Activated CD4-positive, alpha-beta T cell treated with anti-CD3 and anti-CD28 coated beads, Interleukin-2, amount 50 U/mL, for 1 hour (primary cell): ENCODE results near the gene PMCH.
"Not testable (repeated sequence)": the region's sequence is repeated elsewhere in the genome, so short reads cannot be mapped to it uniquely, and the experiment has no call there.

Experiments used
- DNase-seq: peaks from one replicate; pipeline ENCODE4 v3.0.0-alpha.2; 2020

Gene PMCH, protein sequence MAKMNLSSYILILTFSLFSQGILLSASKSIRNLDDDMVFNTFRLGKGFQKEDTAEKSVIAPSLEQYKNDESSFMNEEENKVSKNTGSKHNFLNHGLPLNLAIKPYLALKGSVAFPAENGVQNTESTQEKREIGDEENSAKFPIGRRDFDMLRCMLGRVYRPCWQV

DNA sequence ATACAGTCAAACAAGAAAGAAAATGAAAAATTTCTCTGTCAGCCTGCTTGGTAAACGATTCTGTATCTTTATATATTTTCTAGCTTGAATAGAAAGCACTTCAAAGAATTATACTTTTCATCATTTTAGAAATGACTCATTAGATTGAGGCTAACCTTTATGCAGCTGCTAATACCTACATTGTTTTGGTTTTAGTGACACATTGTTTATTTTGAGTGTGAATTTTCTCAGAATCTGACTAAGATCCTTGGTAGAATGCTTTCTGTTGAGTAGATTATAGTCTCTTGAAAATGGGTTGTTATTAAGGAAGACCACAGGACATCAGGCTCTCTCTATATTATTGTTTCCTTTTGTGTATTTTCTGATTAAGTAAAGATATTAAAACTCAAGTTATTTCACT lies at the start of gene PMCH:
TSS of gene PMCH (minus strand) at position 45 of the 400 bp plus-strand sequence. CDS start 63 bp downstream, outside the sequence.
- no peak for DNase-seq

DNA sequence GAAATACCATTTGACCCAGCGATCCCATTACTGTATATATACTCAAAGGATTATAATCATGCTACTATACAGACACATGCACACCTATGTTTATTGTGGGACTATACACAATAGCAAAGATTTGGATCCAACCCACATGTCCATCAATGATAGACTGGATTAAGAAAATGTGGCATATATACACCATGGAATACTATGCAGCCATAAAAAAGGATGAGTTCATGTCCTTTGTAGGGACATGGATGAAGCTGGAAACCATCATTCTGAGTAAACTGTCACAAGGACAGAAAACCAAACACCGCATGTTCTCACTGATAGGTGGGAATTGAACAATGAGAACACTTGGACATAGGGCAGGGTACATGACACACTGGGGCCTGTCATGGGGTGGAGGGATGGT lies 43.2 kb upstream of the PMCH start:
- not testable (repeated sequence) for DNase-seq

DNA sequence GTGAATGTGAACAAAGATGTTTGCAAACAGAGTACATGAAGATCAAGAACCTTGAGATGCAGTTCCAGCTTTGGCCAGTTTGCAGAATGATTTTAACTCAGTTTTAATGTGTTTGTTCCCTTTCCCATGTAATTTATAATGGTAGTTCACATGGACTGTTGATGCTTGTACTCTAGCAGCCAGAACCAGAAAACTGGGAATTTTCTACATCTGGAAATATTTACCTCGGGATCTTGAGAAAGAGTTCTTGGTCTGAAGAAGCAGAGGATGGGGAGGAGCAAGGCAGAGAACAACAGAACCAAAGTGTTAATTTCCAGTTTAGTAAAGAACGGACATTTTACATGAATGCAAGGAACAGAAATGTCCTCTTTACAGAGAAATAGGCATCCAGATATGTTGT lies 37.0 kb upstream of the PMCH start:
- no peak for DNase-seq

DNA sequence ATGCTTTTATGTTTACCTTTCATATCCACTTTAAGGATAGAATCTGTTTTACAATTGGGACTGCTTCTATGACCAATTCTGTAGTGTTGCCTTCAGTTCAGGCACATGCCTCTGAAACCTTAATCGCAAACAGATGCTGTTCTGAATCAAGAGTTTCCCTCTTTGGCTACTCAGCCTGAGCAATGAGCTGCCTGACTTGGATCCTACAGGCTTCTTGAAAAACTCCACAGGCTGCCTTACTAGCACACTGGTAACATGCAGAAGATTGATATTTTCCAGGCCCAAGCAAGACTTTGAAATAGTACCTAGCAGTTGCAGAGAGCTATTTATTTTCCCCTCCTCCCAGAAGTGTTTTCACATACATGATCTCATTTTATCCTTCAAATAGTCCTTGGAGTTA lies 34.8 kb upstream of the PMCH start:
- no peak for DNase-seq

DNA sequence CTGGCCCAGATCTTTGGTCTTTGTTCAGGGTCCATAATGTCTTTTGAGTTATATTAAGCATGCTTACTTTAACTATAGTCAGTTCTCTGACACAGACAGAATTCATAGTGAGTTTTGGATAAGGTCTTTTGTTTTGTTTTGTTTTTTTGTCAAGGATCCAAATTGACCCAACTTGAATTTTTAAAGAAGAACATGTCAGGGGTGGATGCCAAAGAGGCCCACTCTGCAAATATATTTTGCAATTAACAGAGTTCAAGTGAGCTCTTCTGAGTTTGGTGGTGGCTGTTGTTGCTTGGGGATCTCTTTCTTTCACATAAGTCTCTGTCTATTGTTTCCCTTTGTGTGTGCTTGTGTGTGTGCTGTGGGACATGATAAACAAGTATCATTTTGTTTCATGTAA lies 34.4 kb upstream of the PMCH start:
- DNase-seq, result no peak

DNA sequence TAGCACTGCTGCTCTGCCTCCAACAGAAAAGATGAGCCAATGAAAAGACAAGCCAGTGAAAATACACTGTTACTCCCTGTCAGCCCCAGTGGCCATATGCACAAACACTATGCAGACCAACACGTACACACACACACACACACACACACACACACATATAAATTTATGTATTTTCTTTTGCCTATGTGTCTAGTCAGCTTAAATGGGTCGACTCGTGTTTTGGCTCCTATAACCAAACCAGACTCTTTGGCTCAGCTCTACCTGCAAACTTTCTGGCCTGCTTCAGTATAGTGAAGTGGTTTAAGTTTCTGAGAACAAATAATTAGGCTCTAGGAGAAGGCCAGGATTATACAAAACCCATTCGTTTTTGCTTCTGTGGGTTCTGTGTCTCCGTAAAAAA lies 30.3 kb upstream of the PMCH start:
- DNase-seq, result no peak

DNA sequence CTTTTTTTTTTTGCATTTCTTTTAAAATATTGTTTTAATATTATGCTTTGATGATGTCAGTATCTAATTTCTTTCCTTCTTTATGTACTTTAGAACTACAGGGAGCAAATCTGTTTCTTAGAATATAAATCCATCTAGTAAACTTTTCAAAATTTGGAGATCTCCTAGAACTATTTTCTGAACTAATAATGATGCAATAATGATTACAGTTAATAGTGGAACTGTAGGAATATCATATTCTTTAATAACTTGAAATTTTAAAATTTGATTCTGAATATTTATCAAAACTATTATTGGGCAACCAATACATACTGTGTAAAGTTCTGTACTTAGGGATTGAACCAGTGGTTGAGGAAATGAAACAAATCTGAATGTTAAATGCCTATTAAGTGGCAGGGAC lies 23.1 kb upstream of the PMCH start:
- DNase-seq, result no peak

DNA sequence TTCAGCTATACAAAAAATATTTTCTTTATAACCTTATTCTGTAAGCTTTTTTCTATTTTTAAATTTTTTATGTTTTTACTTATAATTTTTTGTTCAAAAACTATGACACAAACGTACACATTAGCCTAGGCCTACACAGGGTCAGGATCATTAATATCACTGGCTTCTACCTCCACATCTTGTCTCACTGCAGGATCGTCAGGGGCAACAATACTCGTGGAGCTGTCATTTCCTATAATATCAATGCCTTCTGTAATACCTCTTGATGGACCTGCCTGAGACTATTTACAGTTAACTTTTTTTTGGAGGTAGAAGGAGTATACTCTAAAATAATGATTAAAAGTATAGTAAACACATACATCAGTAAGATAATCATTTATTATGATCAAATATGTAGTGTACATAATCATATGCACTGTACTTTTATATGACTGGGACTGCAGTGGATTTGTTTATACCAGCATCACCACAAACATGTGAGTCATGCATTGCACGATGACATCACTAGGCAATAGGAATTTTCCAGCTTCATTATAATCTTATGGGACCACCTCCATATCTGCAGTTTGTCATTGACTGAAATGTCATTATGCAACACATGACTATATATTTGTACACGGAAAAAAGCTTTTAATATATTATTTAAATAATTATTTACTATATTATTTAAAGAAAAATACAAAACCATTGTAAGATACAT lies 18.5 kb upstream of the PMCH start:
- no peak for DNase-seq

DNA sequence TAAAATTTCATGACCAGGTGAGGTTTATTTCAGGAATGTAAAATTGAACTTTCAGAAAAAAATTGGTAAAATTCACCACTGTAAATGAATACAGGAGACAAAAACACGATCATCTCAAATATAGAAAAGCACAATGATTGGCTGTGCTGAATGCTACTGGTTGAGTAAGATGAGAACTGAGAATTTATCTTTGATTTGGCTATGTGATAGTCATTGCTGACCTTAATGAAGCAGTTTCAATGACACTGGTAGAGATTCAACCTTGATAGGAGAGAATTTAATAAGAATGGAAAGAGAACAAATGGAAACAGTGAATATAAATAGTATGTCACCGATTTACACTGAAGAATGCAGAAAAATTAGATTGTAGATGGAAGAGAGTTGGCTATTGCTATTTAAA lies 6.4 kb upstream of the PMCH start:
- DNase-seq, result no peak

DNA sequence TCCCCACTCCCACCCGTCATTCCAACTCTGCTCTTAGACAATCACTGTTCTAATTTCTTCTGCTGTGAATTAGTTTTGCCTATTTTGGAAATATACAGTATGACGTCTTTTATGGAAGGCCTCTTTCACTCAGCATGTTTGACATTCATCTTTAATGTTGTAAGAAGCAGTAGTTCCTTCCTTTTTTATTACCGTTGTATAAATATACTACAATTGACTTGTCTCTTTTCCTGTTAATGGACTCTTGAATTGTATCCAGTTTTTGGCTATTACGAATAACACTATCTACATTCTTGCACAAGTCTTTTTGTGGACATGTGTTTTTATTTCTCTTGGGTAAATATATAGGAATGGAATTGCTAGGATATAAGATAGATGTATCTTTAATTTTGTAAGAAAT lies 4.9 kb upstream of the PMCH start:
- no peak for DNase-seq

DNA sequence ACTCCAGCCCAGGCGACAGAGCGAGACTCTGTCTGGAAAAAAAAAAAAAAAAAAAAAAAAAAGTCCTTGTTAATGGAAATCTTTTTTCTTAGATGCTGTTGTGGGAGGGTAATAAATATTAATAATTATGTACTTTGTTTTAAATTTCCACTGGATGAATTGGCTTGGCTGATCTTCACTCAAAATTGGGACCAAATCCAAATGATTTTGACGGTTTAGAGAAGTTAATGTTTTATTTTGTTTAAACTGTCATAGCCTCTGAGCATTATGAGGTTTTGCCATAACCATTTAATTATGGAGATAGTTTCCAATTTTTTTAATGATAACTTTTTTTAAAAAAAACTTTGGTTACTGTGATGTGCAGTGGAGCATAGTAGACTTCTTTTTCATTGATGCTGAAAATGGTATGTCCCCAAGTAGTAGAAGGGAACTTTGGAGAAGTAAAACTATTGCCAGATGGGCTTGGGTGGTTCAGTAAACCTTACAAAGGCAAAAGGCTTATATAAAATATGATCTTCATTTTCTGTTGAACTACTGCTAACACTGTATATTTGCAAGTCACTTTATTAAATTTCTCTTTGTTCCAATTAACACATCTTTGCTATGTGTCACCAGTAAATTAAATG lies 3.9 kb upstream of the PMCH start:
- no peak for DNase-seq

DNA sequence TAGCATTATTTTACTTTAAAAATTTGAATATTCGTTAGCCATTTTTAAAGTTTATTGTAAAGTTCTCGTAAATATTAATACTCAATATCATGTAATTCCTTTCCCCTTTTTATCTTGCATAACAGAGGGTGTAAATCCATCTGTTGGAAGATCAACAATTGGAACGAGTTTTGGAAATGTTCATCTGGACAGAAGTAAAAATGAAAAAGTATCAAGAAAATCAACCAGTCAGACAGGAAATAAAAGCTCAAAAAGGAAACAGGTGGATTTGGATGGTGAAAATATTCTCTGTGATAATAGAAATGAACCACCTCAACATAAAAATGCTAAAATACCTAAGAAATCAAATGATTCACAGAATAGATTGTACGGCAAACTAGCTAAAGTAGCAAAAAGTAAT lies 1.8 kb downstream of the PMCH start:
- DNase-seq, result no peak

DNA sequence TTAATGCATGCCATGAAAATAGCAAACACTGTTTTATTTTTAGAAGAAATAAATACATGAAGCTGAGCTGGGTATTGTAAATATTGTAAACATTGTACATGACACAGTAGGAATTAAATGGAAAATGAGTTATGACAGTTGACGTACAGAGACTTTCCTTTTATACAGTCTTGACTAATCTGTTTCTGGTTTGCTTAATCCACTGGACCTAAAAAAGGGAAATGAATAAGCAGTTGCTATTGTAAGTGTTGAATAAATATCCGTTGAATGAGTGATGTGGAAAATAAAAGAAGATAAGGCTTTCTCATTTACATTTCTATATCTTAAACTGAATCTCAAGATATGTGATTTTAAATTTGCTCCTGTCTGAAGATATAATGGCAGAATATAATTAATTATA lies 15.0 kb downstream of the PMCH start:
- no peak for DNase-seq

DNA sequence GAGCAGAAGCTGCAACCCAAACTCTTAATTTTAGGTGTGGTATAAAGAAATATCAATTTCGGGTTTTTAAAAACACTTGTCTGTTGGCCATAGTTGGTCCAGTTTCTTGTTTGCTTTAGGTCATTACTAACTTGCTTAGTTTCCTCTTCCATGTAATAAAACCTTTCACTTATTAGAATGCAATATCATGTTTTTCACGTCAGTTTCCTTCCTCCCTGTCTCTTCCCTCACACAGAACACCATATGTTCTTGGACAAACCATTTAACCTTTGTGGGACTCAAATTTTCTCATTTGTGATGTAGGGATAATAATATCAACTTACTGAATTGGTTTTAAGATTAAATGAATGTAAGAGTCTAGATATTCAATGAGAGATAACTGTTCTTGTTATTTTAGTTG lies 22.9 kb downstream of the PMCH start:
- DNase-seq, result no peak

DNA sequence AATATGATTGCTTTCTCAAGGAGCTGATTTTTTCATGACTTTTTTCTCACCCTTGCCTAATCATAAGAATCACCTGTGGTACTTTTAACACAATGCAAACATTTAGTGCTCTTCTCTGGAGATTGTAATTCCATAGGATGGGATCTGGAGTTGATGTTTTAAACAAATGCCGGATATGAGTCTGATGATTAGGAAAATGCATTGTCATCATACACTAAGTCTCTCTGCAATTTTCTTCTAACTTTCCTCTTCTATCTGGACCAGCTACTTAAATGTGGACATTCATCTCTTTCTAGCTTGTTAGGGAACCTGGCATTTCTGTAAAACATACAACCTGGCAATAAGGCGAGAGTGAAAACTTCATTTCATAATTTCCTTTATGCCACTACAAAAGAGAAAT lies 23.5 kb downstream of the PMCH start:
- no peak for DNase-seq

DNA sequence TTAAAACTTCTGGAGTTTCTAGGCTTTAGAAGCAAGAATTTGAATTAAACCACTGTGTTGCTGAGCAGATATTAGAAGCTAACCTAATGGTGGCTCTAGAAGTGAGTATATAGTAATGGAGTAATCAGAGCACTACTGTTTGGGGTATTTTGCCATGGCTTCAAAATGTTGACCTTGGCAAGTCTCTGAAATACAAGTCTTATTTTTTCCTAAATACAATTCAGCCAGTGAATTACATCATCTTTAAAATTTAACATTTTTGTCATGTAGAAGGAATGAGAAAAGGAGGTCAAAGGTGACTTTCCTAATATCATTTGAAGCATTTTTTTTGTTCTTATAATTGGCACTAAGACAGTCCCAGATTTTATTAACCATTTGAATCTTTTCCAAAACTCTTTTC lies 25.2 kb downstream of the PMCH start:
- DNase-seq, result no peak

DNA sequence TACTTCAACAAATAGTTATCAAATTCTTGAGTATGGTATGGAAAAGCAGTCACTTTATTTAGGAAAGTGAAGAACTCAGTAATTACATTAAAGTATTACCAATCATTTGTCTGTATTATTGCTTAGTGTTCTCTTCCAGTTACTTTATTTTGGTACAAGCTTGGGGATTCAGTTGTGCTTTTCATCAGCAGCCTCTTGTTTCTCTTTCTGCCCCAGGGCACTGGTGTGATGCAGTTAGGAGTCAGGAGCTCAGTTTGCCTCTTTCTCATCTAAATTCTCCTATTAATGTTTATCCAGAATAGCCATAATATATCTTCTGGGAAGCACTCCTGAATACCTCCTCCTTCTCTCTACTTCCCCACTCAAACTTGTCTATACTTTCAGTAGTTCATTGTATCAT lies 25.7 kb downstream of the PMCH start:
- no peak for DNase-seq

DNA sequence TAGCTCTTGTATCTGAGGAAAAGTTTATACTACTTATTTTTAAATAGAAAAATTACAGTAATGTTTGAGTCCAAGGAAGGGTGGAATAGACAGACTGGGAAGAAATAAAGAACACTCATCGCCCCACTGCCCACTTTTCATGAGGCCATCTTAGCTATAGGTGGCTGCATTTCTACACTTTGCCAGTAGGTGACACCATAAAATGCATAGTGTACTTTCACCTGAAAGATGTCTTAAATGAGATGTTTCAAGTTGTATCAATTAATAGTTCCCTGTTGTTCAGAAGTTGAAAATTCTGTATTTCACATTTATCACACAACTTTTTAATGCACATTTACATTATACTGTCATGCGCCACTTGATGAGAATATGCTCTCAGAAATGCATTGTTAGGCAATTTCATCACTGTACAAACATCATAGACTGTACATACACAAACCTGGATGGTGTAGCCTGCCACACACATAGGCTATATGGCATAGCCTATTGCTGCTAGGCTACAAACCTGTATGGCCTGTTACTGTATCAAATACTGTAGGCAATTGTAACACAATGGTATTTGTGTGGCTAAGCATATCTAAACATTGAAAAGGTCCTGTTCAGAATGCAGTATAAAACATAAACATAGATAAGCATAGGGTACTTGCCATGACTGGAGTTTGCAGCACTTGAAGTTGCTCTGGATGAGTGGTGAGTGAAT lies 27.6 kb downstream of the PMCH start:
- no peak for DNase-seq

DNA sequence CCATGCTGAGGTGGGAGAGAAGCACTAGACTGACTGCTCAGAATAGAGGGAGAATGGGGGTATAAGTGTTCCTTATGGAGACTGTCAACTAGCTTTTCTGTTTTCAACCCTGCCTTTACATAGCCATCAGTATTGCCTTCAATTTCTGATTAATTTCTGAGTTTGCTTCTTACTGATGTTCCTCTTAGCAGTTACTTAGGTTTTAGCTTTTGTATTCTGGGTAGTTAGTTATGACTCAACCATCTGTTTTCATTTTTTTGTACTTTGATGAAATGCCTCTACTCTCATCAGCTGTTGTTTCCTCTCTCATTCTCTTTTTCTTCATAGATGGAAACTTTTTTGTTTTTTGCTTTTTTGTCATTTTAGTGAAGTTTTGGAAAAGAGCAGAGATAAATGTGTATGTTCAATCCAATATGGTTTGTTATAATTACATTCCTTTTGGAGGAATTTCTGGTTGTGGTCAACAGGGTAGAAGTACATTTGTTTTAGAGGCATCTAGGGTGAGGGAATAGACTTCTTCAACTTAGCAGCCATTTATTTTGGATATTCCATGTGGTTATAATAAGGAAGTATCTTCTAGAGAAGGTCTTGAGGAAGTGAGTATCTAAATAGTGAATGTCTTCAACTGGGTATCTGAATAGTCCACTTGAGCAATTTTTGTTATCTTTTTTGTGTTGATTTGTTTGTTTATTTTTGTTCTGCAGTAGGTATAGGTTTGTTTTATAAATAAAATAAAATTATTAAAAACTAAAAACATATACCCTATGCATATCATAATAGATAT lies 29.6 kb downstream of the PMCH start:
- no peak for DNase-seq

DNA sequence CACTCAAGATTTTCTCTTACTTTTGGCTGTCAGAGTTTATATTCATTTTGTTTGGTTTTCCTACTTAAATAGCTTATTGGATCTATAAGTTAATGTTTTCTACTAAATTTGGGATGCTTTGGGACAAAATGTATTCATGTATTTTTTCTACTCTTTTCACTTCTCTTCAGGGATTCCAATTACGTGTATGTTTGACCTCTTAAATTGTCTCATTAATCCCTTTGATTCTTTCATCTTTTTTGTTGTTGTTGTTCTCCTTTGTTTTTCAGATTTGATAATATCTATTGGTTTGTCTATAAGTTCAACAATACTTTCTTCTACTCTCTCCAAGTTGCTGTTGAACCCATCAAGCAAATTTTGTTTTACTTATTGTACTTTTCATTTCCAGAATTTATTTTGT lies 34.2 kb downstream of the PMCH start:
- no peak for DNase-seq

DNA sequence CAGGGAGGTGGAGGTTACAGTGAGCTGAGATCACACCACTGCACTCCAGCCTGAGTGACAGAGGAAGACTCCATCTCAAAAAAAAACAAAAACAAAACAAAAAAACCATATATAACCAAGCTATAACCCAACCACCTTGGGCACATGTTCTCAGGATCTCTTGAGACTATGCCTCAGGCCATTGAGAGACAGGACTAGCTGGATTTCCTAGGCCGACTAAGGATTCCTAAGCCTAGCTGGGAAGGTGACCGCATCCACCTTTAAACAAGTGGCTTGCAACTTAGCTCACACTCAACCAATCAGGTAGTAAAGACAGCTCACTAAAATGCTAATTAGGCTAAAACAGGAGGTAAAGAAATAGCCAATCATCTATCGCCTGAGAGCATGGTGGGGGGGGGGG lies 42.4 kb downstream of the PMCH start:
- not testable (repeated sequence) for DNase-seq

DNA sequence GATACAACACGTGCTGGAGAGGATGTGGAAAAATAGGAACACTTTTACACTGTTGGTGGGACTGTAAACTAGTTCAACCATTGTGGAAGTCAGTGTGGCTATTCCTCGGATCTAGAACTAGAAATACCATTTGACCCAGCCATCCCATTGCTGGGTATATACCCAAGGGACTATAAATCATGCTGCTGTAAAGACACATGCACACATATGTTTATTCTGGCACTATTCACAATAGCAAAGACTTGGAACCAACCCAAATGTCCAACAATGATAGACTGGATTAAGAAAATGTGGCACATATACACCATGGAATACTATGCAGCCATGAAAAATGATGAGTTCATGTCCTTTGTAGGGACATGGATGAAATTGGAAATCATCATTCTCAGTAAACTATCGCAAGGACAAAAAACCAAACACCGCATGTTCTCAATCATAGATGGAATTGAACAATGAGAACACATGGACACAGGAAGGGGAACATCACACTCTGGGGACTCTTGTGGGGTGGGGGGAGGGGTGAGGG lies 50.5 kb downstream of the PMCH start:
- DNase-seq, result not testable (repeated sequence)
